Measurements from ENCODE around the gene RPS21. TPM values are rescaled to one million over a fixed set of nuclear protein-coding genes. Genes with fewer than 3 reads are reported as not detected.

The RPS21 gene
- total and polyA plus RNA-seq, 2 of the 4 experiments (the other 2 are of a cell fraction): 2,710 to 4,298 TPM

GRCh38 chr20:62387933-62388635 lies 1.2 kb downstream of the RPS21 start:
- Histone ChIP-seq H2BK5ac (ENCODE audit: low read depth, low read length, poor library complexity, severe bottlenecking) (no peak overlapping the region), H3K27me3 (ENCODE audit: control insufficient read depth, insufficient read depth, low read length) (no peaks in the 10 kb centered on the region), H3K9ac (ENCODE audit: low read depth, low read length) (peak overlapping the region; percentile 96), H3K18ac (ENCODE audit: low read depth, low read length) (no peak overlapping the region), H4K91ac (ENCODE audit: insufficient read depth, low read depth, low read length) (peak overlapping the region; percentile 71; the same call in 1 of the 2 replicates), H2BK120ac (ENCODE audit: low read depth, low read length) (no peak overlapping the region), H2BK15ac (ENCODE audit: low read depth, low read length) (no peak overlapping the region), H3K36me3 (ENCODE audit: control insufficient read depth, insufficient read depth, low read length) (peaks cover 36% of the 10 kb centered on the region), H4K20me1 (ENCODE audit: insufficient read depth, low read length) (peaks cover 39% of the 10 kb centered on the region), H3K56ac (ENCODE audit: extremely low read depth, insufficient read depth, low read length) (peak overlapping the region; percentile 61; the same call in 1 of the 2 replicates), H2AK5ac (ENCODE audit: low read depth, low read length) (peak overlapping the region; percentile 98; the same call in 1 of the 2 replicates), H3K4me2 (ENCODE audit: low read depth, low read length) (peak overlapping the region; percentile 95), H3K4ac (ENCODE audit: low read depth, low read length) (peak overlapping the region; percentile 94), H3K23ac (ENCODE audit: low read depth, low read length) (peak overlapping the region; percentile 81; the same call in 1 of the 2 replicates), H3K27ac (ENCODE audit: insufficient read depth, low read length) (peak overlapping the region; percentile 31; the same call in 1 of the 2 replicates), H3K4me1 (ENCODE audit: control insufficient read depth, insufficient read depth, low read length) (peaks cover 5% of the 10 kb centered on the region), H4K5ac (ENCODE audit: low read depth, low read length) (no peak overlapping the region), H2BK20ac (ENCODE audit: low read depth, low read length) (no peak overlapping the region), H3K79me1 (ENCODE audit: low read depth in 1 of 2, low read length in 2 of 2) (peaks cover 30 to 49% of the 10 kb centered on the region in 2 experiments), H2AFZ (replicated peaks; ENCODE audit: low read length, poor library complexity) (peak overlapping the region; percentile 10), H4K8ac (ENCODE audit: low read depth in 2 of 2, low read length in 2 of 2) (peak overlapping the region in 1 of 2 experiments; percentile 76; a peak in 1 of 4 replicates), H3K14ac (replicated peaks; ENCODE audit: low read depth, low read length) (peak overlapping the region; percentile 48), H2AK9ac (replicated peaks; ENCODE audit: low read depth, low read length, poor library complexity) (peak overlapping the region; percentile 95), H3K9me3 (ENCODE audit: control insufficient read depth, insufficient read depth, low read length) (no peaks in the 10 kb centered on the region), H3K9me1 (ENCODE audit: insufficient read depth, low read length) (0 out of 2 replicates have a peak, but pooled peaks cover 4% of the 10 kb centered on the region), H3K4me3 (ENCODE audit: insufficient read depth, low read depth, low read length) (peak overlapping the region; percentile 92)
- ATAC-seq (ENCODE audit: low read depth) (no peak), DNase-seq (no peak)
- intact Hi-C loops (cut with micrococcal nuclease) (loop anchor here (10.0 kb wide), 1 partner anchor 373 kb away; no protein-coding TSS in a partner anchor), in situ Hi-C loops (cut with MboI; ENCODE audit: low sequenced_read_pairs) (loop anchor here (25.0 kb wide), 1 partner anchor 376 kb away; no protein-coding TSS in a partner anchor), dilution Hi-C loops (cut with HindIII; ENCODE audit: low sequenced_read_pairs, unreplicated experiment) (loop anchor here (25.0 kb wide), 1 partner anchor 101 kb away; no protein-coding TSS in a partner anchor)
- ChIA-PET POLR2A (ENCODE audit: unreplicated experiment) (interaction anchor here (0.7 kb wide), 1 partner anchor 235 kb away, joined by 3 read pairs; no protein-coding TSS in a partner anchor), CTCF (no interaction called here)
- 83% methylated on average over 6 of the region's 20 CpGs; no CpG with 5 or more reads in 1 of the 2 experiments for WGBS, 2 experiments (ENCODE audit: extremely low coverage in 2 of 2, insufficient read length in 1 of 2)
- no TSS peak for BruUV-seq (replicated peaks)
- TF ChIP-seq NFE2L2 (IDR thresholded peaks at IDR 0.05; ENCODE audit: low read depth, low read length) (no peak), MAZ (IDR thresholded peaks at IDR 0.05; ENCODE audit: borderline replicate concordance, low read depth, low read length) (no peak), CHD1 (IDR thresholded peaks at IDR 0.05; ENCODE audit: low read depth, low read length) (no peak), RCOR1 (IDR thresholded peaks at IDR 0.05; ENCODE audit: insufficient replicate concordance, low read length) (no peak), POLR2A (IDR thresholded peaks at IDR 0.05; ENCODE audit: low read depth, low read length) (no peak), BHLHE40 (IDR thresholded peaks at IDR 0.05; ENCODE audit: low read depth, low read length) (no peak), USF2 (IDR thresholded peaks at IDR 0.05; ENCODE audit: low read depth, low read length) (no peak), SMC3 (IDR thresholded peaks at IDR 0.05; ENCODE audit: low read depth, low read length) (no peak), RFX5 (IDR thresholded peaks at IDR 0.05; ENCODE audit: low read depth, low read length) (no peak), MAFK (IDR thresholded peaks at IDR 0.05; ENCODE audit: low read depth, low read length) (no peak), CEBPB (IDR thresholded peaks at IDR 0.05; ENCODE audit: low read depth, low read length) (no peak), RAD21 (IDR thresholded peaks at IDR 0.05; ENCODE audit: low read length) (no peak)
- TF ChIP-seq, protein P1, sequence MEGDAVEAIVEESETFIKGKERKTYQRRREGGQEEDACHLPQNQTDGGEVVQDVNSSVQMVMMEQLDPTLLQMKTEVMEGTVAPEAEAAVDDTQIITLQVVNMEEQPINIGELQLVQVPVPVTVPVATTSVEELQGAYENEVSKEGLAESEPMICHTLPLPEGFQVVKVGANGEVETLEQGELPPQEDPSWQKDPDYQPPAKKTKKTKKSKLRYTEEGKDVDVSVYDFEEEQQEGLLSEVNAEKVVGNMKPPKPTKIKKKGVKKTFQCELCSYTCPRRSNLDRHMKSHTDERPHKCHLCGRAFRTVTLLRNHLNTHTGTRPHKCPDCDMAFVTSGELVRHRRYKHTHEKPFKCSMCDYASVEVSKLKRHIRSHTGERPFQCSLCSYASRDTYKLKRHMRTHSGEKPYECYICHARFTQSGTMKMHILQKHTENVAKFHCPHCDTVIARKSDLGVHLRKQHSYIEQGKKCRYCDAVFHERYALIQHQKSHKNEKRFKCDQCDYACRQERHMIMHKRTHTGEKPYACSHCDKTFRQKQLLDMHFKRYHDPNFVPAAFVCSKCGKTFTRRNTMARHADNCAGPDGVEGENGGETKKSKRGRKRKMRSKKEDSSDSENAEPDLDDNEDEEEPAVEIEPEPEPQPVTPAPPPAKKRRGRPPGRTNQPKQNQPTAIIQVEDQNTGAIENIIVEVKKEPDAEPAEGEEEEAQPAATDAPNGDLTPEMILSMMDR (conservative IDR thresholded peaks at IDR 0.05; ENCODE audit: low read depth, low read length): no peak
- TF ChIP-seq, protein P2, sequence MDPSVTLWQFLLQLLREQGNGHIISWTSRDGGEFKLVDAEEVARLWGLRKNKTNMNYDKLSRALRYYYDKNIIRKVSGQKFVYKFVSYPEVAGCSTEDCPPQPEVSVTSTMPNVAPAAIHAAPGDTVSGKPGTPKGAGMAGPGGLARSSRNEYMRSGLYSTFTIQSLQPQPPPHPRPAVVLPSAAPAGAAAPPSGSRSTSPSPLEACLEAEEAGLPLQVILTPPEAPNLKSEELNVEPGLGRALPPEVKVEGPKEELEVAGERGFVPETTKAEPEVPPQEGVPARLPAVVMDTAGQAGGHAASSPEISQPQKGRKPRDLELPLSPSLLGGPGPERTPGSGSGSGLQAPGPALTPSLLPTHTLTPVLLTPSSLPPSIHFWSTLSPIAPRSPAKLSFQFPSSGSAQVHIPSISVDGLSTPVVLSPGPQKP (IDR thresholded peaks at IDR 0.05; ENCODE audit: borderline replicate concordance, low read depth, low read length): no peak

All from IMR-90 (cell line).